K562 (cell line): ENCODE measurements around the gene MYO3B. TPM values are rescaled to one million over a fixed set of nuclear protein-coding genes. Genes with fewer than 3 reads are reported as not detected.

ENCODE experiments used
- ATAC-seq: fragments of 200-7000 bp; cut with Tn5 transposase; 3 replicates; pipeline ENCODE4 v1.9.1; 2020; ENCODE audit warnings: moderate library complexity
- BruUV-seq: library from RNA; stranded (reverse); fragments of 400-500 nt; replicated peaks from 2 replicates; lab custom pipeline; 2021; lab: Mats Ljungman, UMichigan
- CTCF ChIA-PET: fragments of 300-600 bp; formaldehyde crosslinking; extraction: SDS; loops from one replicate; lab custom pipeline; 2021; ENCODE audit warnings: low intra/inter-chr PET ratio; lab: Yijun Ruan, JAX
- POLR2A ChIA-PET: fragments of 300-600, 350-650 bp; sonication (Branson Sonifier 250); formaldehyde crosslinking; extraction: SDS; loops from one replicate; lab custom pipeline; 2021; ENCODE audit warnings: antibody characterized with exemption, inconsistent platforms; lab: Yijun Ruan, JAX
- DNase-seq, 4 experiments: peaks; one replicate each; pipeline versions ENCODE4 v3.0.0 to v3.0.0-alpha.2; 2011 to 2018; ENCODE audit warnings: low spot score in 3 of 4, mixed read lengths in 3 of 4; ENCODE audit errors: extremely low read depth in 1 of 4
- FAIRE-seq: peaks from 2 replicates; lab custom pipeline; 2011; peaks lifted over from hg19 to GRCh38; lab: Jason Lieb, UNC
- H2AFZ ChIP-seq: 2 replicates; pipeline ENCODE4 v1.6.0; 2011; ENCODE audit warnings: low read depth, low read length, control low read depth, inconsistent platforms
- H3K27ac ChIP-seq: fragments of 200-600 bp; 3 replicates; pipeline ENCODE4 v1.8.0; 2011; ENCODE audit warnings: low read depth, mild to moderate bottlenecking, control low read depth, inconsistent platforms, low read length, moderate library complexity, mixed read lengths; ENCODE audit errors: extremely low read depth
- H3K27me3 ChIP-seq, 2 experiments: fragments of 300-600 bp in 1 of 2; 2 replicates in 1 of 2; 3 replicates in 1 of 2; pipeline versions ENCODE4 v1.6.0 to v1.8.0; 2011; ENCODE audit warnings: inconsistent platforms in 2 of 2, low read length in 2 of 2, mild to moderate bottlenecking in 1 of 2, mixed read lengths in 1 of 2, moderate library complexity in 1 of 2; ENCODE audit not compliant: control insufficient read depth in 2 of 2, insufficient read depth in 2 of 2
- H3K36me3 ChIP-seq: fragments of 300-600 bp; 3 replicates; pipeline ENCODE4 v1.8.0; 2011; ENCODE audit warnings: mild to moderate bottlenecking, low read length, inconsistent platforms; ENCODE audit not compliant: control insufficient read depth, insufficient read depth
- H3K4me1 ChIP-seq, 2 experiments: fragments of 200-600 bp in 1 of 2; replicated peaks in 1 of 2; 2 replicates in 1 of 2; 3 replicates in 1 of 2; pipeline versions ENCODE4 v1.5.1 to v1.8.0; 2011; ENCODE audit warnings: inconsistent platforms in 2 of 2, low read length in 2 of 2, mild to moderate bottlenecking in 1 of 2, mixed read lengths in 1 of 2, moderate library complexity in 1 of 2; ENCODE audit not compliant: control insufficient read depth in 2 of 2, insufficient read depth in 2 of 2
- H3K4me2 ChIP-seq: 2 replicates; pipeline ENCODE4 v1.6.1; 2011; ENCODE audit warnings: low read length, control low read depth, inconsistent platforms, mixed read lengths; ENCODE audit not compliant: insufficient read depth
- H3K4me3 ChIP-seq: fragments of 200-600 bp; sonication (generic), shearing (Covaris generic); 2 replicates; pipeline ENCODE4 v1.5.1; 2016; ENCODE audit warnings: control low read depth, inconsistent platforms
- H3K79me2 ChIP-seq: fragments of 200-600 bp; 3 replicates; pipeline ENCODE4 v1.8.0; 2011; ENCODE audit warnings: low read length, inconsistent platforms; ENCODE audit not compliant: control insufficient read depth, insufficient read depth
- H3K9ac ChIP-seq, 2 experiments: 2 replicates each; pipeline versions ENCODE4 v1.6.0 to v1.6.1; 2011; ENCODE audit warnings: low read depth in 2 of 2, low read length in 2 of 2, control low read depth in 1 of 2, inconsistent platforms in 1 of 2, mild to moderate bottlenecking in 1 of 2, mixed read lengths in 1 of 2; ENCODE audit not compliant: insufficient read depth in 1 of 2
- H3K9me1 ChIP-seq: one replicate; pipeline ENCODE4 v1.6.0; 2011; ENCODE audit warnings: inconsistent platforms, mild to moderate bottlenecking, low read length, moderate library complexity; ENCODE audit not compliant: control insufficient read depth, insufficient read depth
- H3K9me3 ChIP-seq: replicated peaks from 2 replicates; pipeline ENCODE4 v1.5.1; 2011; ENCODE audit warnings: low read depth, low read length, inconsistent platforms; ENCODE audit not compliant: control insufficient read depth, insufficient read depth
- H4K20me1 ChIP-seq: replicated peaks from 2 replicates; pipeline ENCODE4 v1.6.1; 2011; ENCODE audit warnings: low read length, inconsistent platforms, mixed read lengths; ENCODE audit not compliant: control insufficient read depth, insufficient read depth
- ARID1B ChIP-seq: fragments of 450-650 bp; IDR thresholded peaks from 2 replicates; pipeline ENCODE4 v1.6.1; 2016; ENCODE audit warnings: antibody characterized with exemption, mild to moderate bottlenecking, inconsistent platforms
- CBX3 ChIP-seq, 2 experiments: IDR thresholded peaks; 1 replicate in 1 of 2; 2 replicates in 1 of 2; pipeline ENCODE4 v1.6.1; 2012; ENCODE audit warnings: inconsistent platforms in 2 of 2, low read length in 2 of 2, borderline replicate concordance in 1 of 2, control low read depth in 1 of 2
- DIDO1 ChIP-seq: fragments of 450-650 bp; IDR thresholded peaks from 2 replicates; pipeline ENCODE4 v1.6.1; 2016; ENCODE audit warnings: low read depth, missing biosample characterization, missing genetic modification characterization
- ELF1 ChIP-seq: fragments of 200-800 bp; sonication (Bioruptor generic); IDR thresholded peaks from 2 replicates; pipeline ENCODE4 v1.6.1; 2016; ENCODE audit warnings: missing genetic modification characterization, missing compliant biosample characterization
- HDAC2 ChIP-seq: fragments of 450-650 bp; IDR thresholded peaks from 2 replicates; pipeline ENCODE4 v1.6.1; 2016; ENCODE audit warnings: mild to moderate bottlenecking
- PKNOX1 ChIP-seq: fragments of 450-650 bp; IDR thresholded peaks from 2 replicates; pipeline ENCODE4 v1.6.1; 2016
- XRCC5 ChIP-seq: fragments of 200-400 bp; formaldehyde crosslinking; IDR thresholded peaks from 2 replicates; pipeline ENCODE4 v1.6.1; 2017; ENCODE audit warnings: low read depth, mild to moderate bottlenecking, low read length
- ZFP30 ChIP-seq: fragments of 250-450 bp; sonication (Bioruptor Pico); IDR thresholded peaks from 2 replicates; pipeline ENCODE4 v1.8.0; 2022; ENCODE audit warnings: moderate library complexity, mild to moderate bottlenecking, inconsistent platforms, borderline replicate concordance
- ZNF124 ChIP-seq: sonication (generic); formaldehyde crosslinking; IDR thresholded peaks from 2 replicates; pipeline ENCODE4 v1.8.1; 2022; ENCODE audit warnings: missing genetic modification reagents
- ZNF263 ChIP-seq: sonication (generic); formaldehyde crosslinking; IDR thresholded peaks from 2 replicates; pipeline ENCODE4 v1.8.0; 2022; ENCODE audit warnings: mild to moderate bottlenecking, missing genetic modification reagents, borderline replicate concordance
- ZNF316 ChIP-seq: fragments of 450-650 bp; IDR thresholded peaks from 2 replicates; pipeline ENCODE4 v1.6.1; 2016
- ZNF592 ChIP-seq: fragments of 450-650 bp; IDR thresholded peaks from 2 replicates; pipeline ENCODE4 v1.6.1; 2017; ENCODE audit warnings: antibody characterized with exemption, mild to moderate bottlenecking
- ZNF639 ChIP-seq, 2 experiments: fragments of 200-800 bp in 1 of 2; sonication (Bioruptor generic) in 1 of 2; sonication (generic) in 1 of 2; formaldehyde crosslinking in 1 of 2; IDR thresholded peaks in 1 of 2; conservative IDR thresholded peaks in 1 of 2; 2 replicates each; pipeline versions ENCODE4 v1.5.0 to v1.6.1; 2016 to 2020; ENCODE audit warnings: missing compliant biosample characterization in 1 of 2, missing genetic modification characterization in 1 of 2, missing genetic modification reagents in 1 of 2
- WGBS: fragments of 100-300 bp; shearing (Covaris generic); methylation state at CpG from one replicate; pipeline ENCODE4 v1.1.6; 2016; ENCODE audit warnings: low coverage, mixed read lengths; ENCODE audit not compliant: insufficient coverage; ENCODE audit errors: missing lambda C conversion rate; 5-methylcytosine and 5-hydroxymethylcytosine counted together
- in situ Hi-C: fragments of 300-500 bp; cut with MboI; formaldehyde crosslinking; loops from 4 replicates; pipeline ENCODE4 v1.15.0; 2018; ENCODE audit warnings: inconsistent platforms, mixed read lengths
- intact Hi-C: fragments of 100-400 bp; cut with micrococcal nuclease; formaldehyde crosslinking; loops from 2 replicates; pipeline ENCODE4 v1.14.2; 2022
- polyA plus RNA-seq, 8 experiments: library from polyadenylated mRNA; depleted of rRNA in 4 of 8; stranded (reverse) in 5 of 8; unstranded in 3 of 8; fragments of >200 nt; fragmentation: Nextera tagmentation in 2 of 8; fragmentation: Illumina TruSeq in 1 of 8; extraction: Ambion mirVana in 2 of 8; extraction: Trizol in 1 of 8; gene quantifications; 2 replicates each; pipeline versions ENCODE4 v1.2.1 to v1.2.3, GENCODE V29; 2011 to 2014; ENCODE audit warnings: inconsistent platforms in 1 of 8, missing spikeins in 1 of 8
- total RNA-seq, 7 experiments: library from RNA; depleted of rRNA in 6 of 7; stranded (reverse); fragments of >200 nt in 6 of 7; fragmentation: Illumina TruSeq in 2 of 7; extraction: Trizol in 2 of 7; gene quantifications; 2 replicates each; pipeline versions ENCODE4 v1.2.1 to v1.2.3, GENCODE V29; 2011 to 2021; ENCODE audit warnings: low replicate concordance in 1 of 7

Gene MYO3B
- total and polyA plus RNA-seq, 9 of the 15 experiments (the other 6 are each of a cell fraction or from before 2014, with no cell fraction given): 2.7 to 6.5 (median 3.6) TPM

- 0 out of 4 replicates have a peak, but pooled peaks of 1 of the 2 experiments have one; percentile 37 for TF ChIP-seq ZNF639 (CRISPR knock-in tag; conservative IDR thresholded peaks at IDR 0.05 in 1 of 2, IDR thresholded peaks at IDR 0.05 in 1 of 2)
Observed at GRCh38 chr2:170455617-170456426, 277.9 kb downstream of the MYO3B start (continued).

GRCh38 chr2:170456914-170457313 lies 279.0 kb downstream of the MYO3B start:
- H3K4me3 ChIP-seq: no peak overlapping the region
- ATAC-seq: no peak
- no peak for DNase-seq
- no peak overlapping the region for H3K4me2 ChIP-seq
- BruUV-seq: no TSS peak
- in situ Hi-C loops (no loop called here), intact Hi-C loops (no loop called here)
- H3K36me3 ChIP-seq: no peaks in the 10 kb centered on the region
- ChIA-PET CTCF (no interaction called here), POLR2A (no interaction called here)
- no peaks in the 10 kb centered on the region for H3K9me3 ChIP-seq
- no peak overlapping the region for H3K9ac ChIP-seq
- 54% methylated on average over 3 of the region's 3 CpGs for WGBS
- H3K79me2 ChIP-seq: no peaks in the 10 kb centered on the region
- no peaks in the 10 kb centered on the region for H3K9me1 ChIP-seq
- H4K20me1 ChIP-seq: no peaks in the 10 kb centered on the region
- FAIRE-seq: no peak
- no peaks in the 10 kb centered on the region for H3K27me3 ChIP-seq
- no peak overlapping the region for H2AFZ ChIP-seq
- H3K4me1 ChIP-seq: no peaks in the 10 kb centered on the region; a peak in 2 of 5 replicates
- H3K27ac ChIP-seq: no peak overlapping the region
- TF ChIP-seq ZNF592 (no peak), ARID1B (no peak), HDAC2 (no peak), CBX3 (IDR thresholded peaks at IDR 0.05; ENCODE audit: borderline replicate concordance in 1 of 2, low read length in 2 of 2) (no peak), ZFP30 (CRISPR knock-in tag) (no peak), ZNF124 (no peak), ZNF263 (no peak), DIDO1 (no peak), XRCC5 (no peak), ELF1 (tag) (no peak), ZNF316 (no peak), PKNOX1 (no peak)
